LNCAP (cell line): ENCODE measurements around the gene TBC1D7.

Source experiments
- TF ChIP-seq, protein P1 (sequence below): fragments of 450-650 bp; IDR thresholded peaks from 2 replicates; pipeline ENCODE4 v1.5.1; 2017; ENCODE audit warnings: mild to moderate bottlenecking

The TBC1D7 gene

DNA sequence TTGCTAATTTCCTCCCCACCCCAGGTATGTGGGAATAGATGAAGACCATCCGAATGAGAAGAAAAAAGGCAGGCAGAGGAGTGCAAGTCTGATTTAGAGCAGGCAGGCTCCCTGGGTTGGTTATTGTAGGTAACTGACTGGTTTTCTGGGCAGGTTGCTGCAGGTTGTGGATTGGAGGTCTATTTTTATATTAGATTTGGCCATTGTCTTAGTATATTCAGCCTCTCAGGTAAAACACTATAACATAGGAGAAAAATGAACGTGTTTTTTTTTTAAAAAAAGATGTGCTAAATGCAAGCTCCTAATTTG lies 492 bp upstream of the TBC1D7 start:
- TF ChIP-seq, protein P1, sequence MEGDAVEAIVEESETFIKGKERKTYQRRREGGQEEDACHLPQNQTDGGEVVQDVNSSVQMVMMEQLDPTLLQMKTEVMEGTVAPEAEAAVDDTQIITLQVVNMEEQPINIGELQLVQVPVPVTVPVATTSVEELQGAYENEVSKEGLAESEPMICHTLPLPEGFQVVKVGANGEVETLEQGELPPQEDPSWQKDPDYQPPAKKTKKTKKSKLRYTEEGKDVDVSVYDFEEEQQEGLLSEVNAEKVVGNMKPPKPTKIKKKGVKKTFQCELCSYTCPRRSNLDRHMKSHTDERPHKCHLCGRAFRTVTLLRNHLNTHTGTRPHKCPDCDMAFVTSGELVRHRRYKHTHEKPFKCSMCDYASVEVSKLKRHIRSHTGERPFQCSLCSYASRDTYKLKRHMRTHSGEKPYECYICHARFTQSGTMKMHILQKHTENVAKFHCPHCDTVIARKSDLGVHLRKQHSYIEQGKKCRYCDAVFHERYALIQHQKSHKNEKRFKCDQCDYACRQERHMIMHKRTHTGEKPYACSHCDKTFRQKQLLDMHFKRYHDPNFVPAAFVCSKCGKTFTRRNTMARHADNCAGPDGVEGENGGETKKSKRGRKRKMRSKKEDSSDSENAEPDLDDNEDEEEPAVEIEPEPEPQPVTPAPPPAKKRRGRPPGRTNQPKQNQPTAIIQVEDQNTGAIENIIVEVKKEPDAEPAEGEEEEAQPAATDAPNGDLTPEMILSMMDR, result no peak

DNA sequence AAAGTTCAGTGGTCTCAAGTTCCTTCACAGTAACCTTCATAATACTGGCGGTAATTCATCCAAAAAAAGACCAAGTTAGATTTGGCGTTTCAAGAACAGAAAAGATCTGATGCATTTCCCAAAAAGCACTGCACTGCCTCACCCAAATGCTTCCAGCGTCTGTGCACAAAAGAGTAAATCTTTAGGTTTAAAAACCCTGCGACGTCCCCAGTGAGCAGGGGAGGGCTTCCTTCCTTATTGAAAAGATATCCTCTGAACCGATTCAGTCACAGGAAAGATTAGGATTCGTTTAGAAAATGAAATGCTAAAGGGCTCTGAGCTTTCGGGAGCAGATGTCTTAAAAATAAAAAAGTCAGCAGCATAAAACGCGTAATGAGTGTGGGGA lies 654 bp downstream of the TBC1D7 start:
- TF ChIP-seq, protein P1, result no peak

GRCh38 chr6:13319891-13320564 lies 8.3 kb downstream of the TBC1D7 start:
- TF ChIP-seq, protein P1, result no peak

DNA sequence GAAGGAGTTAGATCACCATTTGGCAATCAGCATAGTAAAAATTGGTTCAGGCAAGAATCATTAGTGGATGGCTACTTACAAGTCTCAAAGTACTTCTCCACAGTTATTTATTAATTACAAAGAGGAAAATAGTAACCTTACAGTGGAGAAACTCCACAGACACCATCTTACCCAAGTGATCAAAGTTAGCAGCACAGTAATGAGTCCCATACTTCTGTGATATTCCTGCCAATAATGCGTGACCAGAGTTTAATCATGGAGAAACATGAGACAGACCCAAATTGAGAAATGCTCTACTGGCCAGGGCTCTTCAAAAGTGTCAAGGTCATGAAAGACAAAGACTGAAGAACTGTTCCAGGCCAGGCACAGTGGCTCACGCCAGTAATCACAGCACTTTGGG lies 9.5 kb downstream of the TBC1D7 start:
- TF ChIP-seq, protein P1, result no peak

GRCh38 chr6:13315896-13316295 lies 12.4 kb downstream of the TBC1D7 start:
- TF ChIP-seq, protein P1, result no peak

- TF ChIP-seq, protein P1, result no peak
Measured at GRCh38 chr6:13314806-13315205, 13.5 kb downstream of the TBC1D7 start.

- TF ChIP-seq, protein P1, result no peak
Measured at GRCh38 chr6:13311155-13311554, 17.2 kb downstream of the TBC1D7 start.

DNA sequence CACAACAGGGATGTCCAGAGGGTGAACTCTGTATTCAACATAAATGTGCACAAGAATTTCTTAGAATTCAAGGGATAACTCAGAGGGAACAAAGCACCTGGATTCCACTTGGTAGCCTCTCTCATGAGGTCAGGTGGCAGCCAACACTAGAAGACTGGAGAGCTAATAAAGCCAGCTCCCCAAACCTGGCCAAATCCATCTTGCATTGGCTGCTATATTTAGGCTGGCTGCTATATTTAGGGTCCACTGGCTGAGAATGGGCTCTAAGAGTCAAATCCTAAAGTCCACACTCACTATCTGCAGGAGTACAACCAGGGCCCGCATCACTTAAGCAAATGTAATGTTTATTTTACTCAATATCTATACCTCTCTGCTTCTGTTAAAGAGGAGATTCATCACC lies 20.0 kb downstream of the TBC1D7 start:
- TF ChIP-seq, protein P1, result no peak
